Measurements from ENCODE around the gene BBS9.

The BBS9 gene

GRCh38 chr7:33411020-33411419 is 281.7 kb downstream of the BBS9 start:
- no peak for TF ChIP-seq CTCF (conservative IDR thresholded peaks at IDR 0.05; ENCODE audit: low read depth, low read length)

GRCh38 chr7:33412331-33412730 is 283.0 kb downstream of the BBS9 start:
- Histone ChIP-seq H2AFZ (ENCODE audit: low read depth) (no peak overlapping the region), H3K4me2 (no peak overlapping the region), H3K36me3 (ENCODE audit: insufficient read depth) (no peaks in the 10 kb centered on the region), H3K27ac (no peak overlapping the region), H3K9ac (no peak overlapping the region), H3K79me2 (ENCODE audit: insufficient read depth, low read depth) (no peaks in the 10 kb centered on the region), H3K4me3 (IDR thresholded peaks at IDR 0.05; ENCODE audit: insufficient read depth, low read depth, low read length) (no peak overlapping the region), H4K20me1 (ENCODE audit: insufficient read depth) (no peaks in the 10 kb centered on the region), H3K4me1 (ENCODE audit: low read depth, poor library complexity, severe bottlenecking) (no peaks in the 10 kb centered on the region), H3K27me3 (ENCODE audit: insufficient read depth, low read depth) (no peaks in the 10 kb centered on the region)
- TF ChIP-seq CTCF (conservative IDR thresholded peaks at IDR 0.05; ENCODE audit: low read depth, low read length), result no peak

More at GRCh38 chr7:33411020-33411419, 281.7 kb downstream of the BBS9 start:
- H3K36me3 ChIP-seq (ENCODE audit: insufficient read depth), result no peaks in the 10 kb centered on the region
- no peaks in the 10 kb centered on the region for H3K4me1 ChIP-seq (ENCODE audit: low read depth, poor library complexity, severe bottlenecking)
- no peak overlapping the region for H2AFZ ChIP-seq (ENCODE audit: low read depth)
- H3K79me2 ChIP-seq (ENCODE audit: insufficient read depth, low read depth), result no peaks in the 10 kb centered on the region
- no peaks in the 10 kb centered on the region for H3K27me3 ChIP-seq (ENCODE audit: insufficient read depth, low read depth)
- H3K4me3 ChIP-seq (IDR thresholded peaks at IDR 0.05; ENCODE audit: insufficient read depth, low read depth, low read length), result no peak overlapping the region
- no peak overlapping the region for H3K4me2 ChIP-seq
- no peak overlapping the region for H3K9ac ChIP-seq
- no peak overlapping the region for H3K27ac ChIP-seq
- no peaks in the 10 kb centered on the region for H4K20me1 ChIP-seq (ENCODE audit: insufficient read depth)

GRCh38 chr7:33418251-33418701 is 288.9 kb downstream of the BBS9 start:
- no peak overlapping the region for H3K27ac ChIP-seq
- no peaks in the 10 kb centered on the region for H3K4me1 ChIP-seq (ENCODE audit: low read depth, poor library complexity, severe bottlenecking)
- H3K9ac ChIP-seq, result no peak overlapping the region
- no peaks in the 10 kb centered on the region for H3K36me3 ChIP-seq (ENCODE audit: insufficient read depth)
- H4K20me1 ChIP-seq (ENCODE audit: insufficient read depth), result no peaks in the 10 kb centered on the region
- H2AFZ ChIP-seq (ENCODE audit: low read depth), result no peak overlapping the region
- H3K27me3 ChIP-seq (ENCODE audit: insufficient read depth, low read depth), result no peaks in the 10 kb centered on the region
- TF ChIP-seq CTCF (conservative IDR thresholded peaks at IDR 0.05; ENCODE audit: low read depth, low read length), result no peak
- no peaks in the 10 kb centered on the region for H3K79me2 ChIP-seq (ENCODE audit: insufficient read depth, low read depth)
- H3K4me3 ChIP-seq (IDR thresholded peaks at IDR 0.05; ENCODE audit: insufficient read depth, low read depth, low read length), result no peak overlapping the region
- no peak overlapping the region for H3K4me2 ChIP-seq

GRCh38 chr7:33420311-33420940 is 291.1 kb downstream of the BBS9 start:
- Histone ChIP-seq H3K9ac (no peak overlapping the region), H3K27ac (no peak overlapping the region), H3K79me2 (ENCODE audit: insufficient read depth, low read depth) (no peaks in the 10 kb centered on the region), H4K20me1 (ENCODE audit: insufficient read depth) (no peaks in the 10 kb centered on the region), H3K4me2 (no peak overlapping the region), H2AFZ (ENCODE audit: low read depth) (no peak overlapping the region), H3K4me1 (ENCODE audit: low read depth, poor library complexity, severe bottlenecking) (no peaks in the 10 kb centered on the region), H3K4me3 (IDR thresholded peaks at IDR 0.05; ENCODE audit: insufficient read depth, low read depth, low read length) (no peak overlapping the region), H3K27me3 (ENCODE audit: insufficient read depth, low read depth) (no peaks in the 10 kb centered on the region), H3K36me3 (ENCODE audit: insufficient read depth) (no peaks in the 10 kb centered on the region)
- no peak for TF ChIP-seq CTCF (conservative IDR thresholded peaks at IDR 0.05; ENCODE audit: low read depth, low read length)

Measured in KMS-11 (cell line).